HCT116 (cell line): Measurements from ENCODE around the gene IFITM5.

Experiments used
- CEBPB ChIP-seq: IDR thresholded peaks from 2 replicates; pipeline ENCODE4 v1.6.1; 2012; ENCODE audit warnings: low read depth
- CTCF ChIP-seq, 3 experiments: fragments of 200-600 bp in 1 of 3; sonication (generic) in 1 of 3; IDR thresholded peaks in 2 of 3; conservative IDR thresholded peaks in 1 of 3; 2 replicates each; pipeline ENCODE4 v1.5.1; 2012 to 2017; ENCODE audit warnings: low read depth in 2 of 3, low read length in 2 of 3, antibody characterized with exemption in 1 of 3, borderline replicate concordance in 1 of 3, control low read depth in 1 of 3, mild to moderate bottlenecking in 1 of 3, mixed read lengths in 1 of 3, mixed run types in 1 of 3, moderate library complexity in 1 of 3; ENCODE audit not compliant: insufficient read depth in 1 of 3
- EZH2 ChIP-seq: fragments of 200-600 bp; sonication (generic); IDR thresholded peaks from 2 replicates; pipeline ENCODE4 v1.6.1; 2017; ENCODE audit warnings: antibody characterized with exemption, mixed run types
- EZH2phosphoT487 ChIP-seq: fragments of 200-600 bp; IDR thresholded peaks from 2 replicates; pipeline ENCODE4 v1.6.1; 2018; ENCODE audit warnings: antibody characterized with exemption, borderline replicate concordance
- MAX ChIP-seq: IDR thresholded peaks from 2 replicates; pipeline ENCODE4 v1.6.1; 2012
- POLR2A ChIP-seq: IDR thresholded peaks from 2 replicates; pipeline ENCODE4 v1.7.0; 2011; ENCODE audit warnings: borderline replicate concordance; ENCODE audit not compliant: insufficient read depth, insufficient read length; ENCODE audit errors: extremely low read depth
- RAD21 ChIP-seq: IDR thresholded peaks from 2 replicates; pipeline ENCODE4 v1.6.1; 2012; ENCODE audit warnings: low read depth, mild to moderate bottlenecking
- SP1 ChIP-seq: IDR thresholded peaks from 2 replicates; pipeline ENCODE4 v1.6.1; 2012; ENCODE audit warnings: low read depth
- ZBTB33 ChIP-seq: IDR thresholded peaks from 2 replicates; pipeline ENCODE4 v1.6.1; 2011; ENCODE audit warnings: mild to moderate bottlenecking, low read length, moderate library complexity; ENCODE audit not compliant: insufficient replicate concordance; ENCODE audit errors: extremely low read depth
- ZFX ChIP-seq: fragments of 450-650 bp; IDR thresholded peaks from 2 replicates; pipeline ENCODE4 v1.6.1; 2017

- TF ChIP-seq RAD21, result no peak
- TF ChIP-seq CTCF (IDR thresholded peaks at IDR 0.05 in 2 of 3, conservative IDR thresholded peaks at IDR 0.05 in 1 of 3; ENCODE audit: borderline replicate concordance in 1 of 3, insufficient read depth in 1 of 3, low read depth in 2 of 3, low read length in 2 of 3), result no peak
- TF ChIP-seq SP1, result no peak
- TF ChIP-seq EZH2phosphoT487, result no peak
- no peak for TF ChIP-seq EZH2
- no peak for TF ChIP-seq MAX
- no peak for TF ChIP-seq ZFX
- TF ChIP-seq CEBPB, result no peak
- TF ChIP-seq ZBTB33, result no peak
- no peak for TF ChIP-seq POLR2A
Observed at GRCh38 chr11:261624-262023, 37.7 kb downstream of the IFITM5 start.
